Erythroblast (primary cell): ENCODE measurements around the gene PRSS58.
A peak's percentile ranks its signal among the peaks of the same experiment; 100 is the strongest.

Source experiments
- DNase-seq, 2 experiments: peaks; one replicate each; lab custom pipeline; 2025; lab: John Stamatoyannopoulos, UW
- GATA1 ChIP-seq: IDR thresholded peaks from 2 replicates; pipeline ENCODE4 v1.6.1; 2011; ENCODE audit warnings: low read depth, mild to moderate bottlenecking, control low read depth, low read length, moderate library complexity
- POLR2A ChIP-seq: IDR thresholded peaks from 2 replicates; pipeline ENCODE4 v1.6.1; 2011; ENCODE audit warnings: mild to moderate bottlenecking, low read length

Gene PRSS58

GRCh38 chr7:142250705-142251104, 7.2 kb downstream of the PRSS58 start:
- DNase-seq: no peak
- no peak for TF ChIP-seq POLR2A
- TF ChIP-seq GATA1: no peak

GRCh38 chr7:142249918-142250317, 7.9 kb downstream of the PRSS58 start:
- DNase-seq: no peak
- TF ChIP-seq GATA1: no peak
- TF ChIP-seq POLR2A: no peak

- no peak for TF ChIP-seq GATA1
- TF ChIP-seq POLR2A: no peak
- no peak for DNase-seq
These were observed 9.4 kb downstream of the PRSS58 start for GRCh38 chr7:142248166-142249160.

- no peak for TF ChIP-seq POLR2A
- no peak for TF ChIP-seq GATA1
- DNase-seq: no peak
These were observed 14.0 kb downstream of the PRSS58 start for GRCh38 chr7:142243823-142244222.

GRCh38 chr7:142240546-142240945, 17.3 kb downstream of the PRSS58 start:
- TF ChIP-seq GATA1 (no peak), POLR2A (no peak)
- no peak for DNase-seq

GRCh38 chr7:142231716-142232115, 26.1 kb downstream of the PRSS58 start:
- peak; percentile 16 to 29 for DNase-seq

GRCh38 chr7:142228537-142229104, 29.2 kb downstream of the PRSS58 start:
- TF ChIP-seq POLR2A (no peak), GATA1 (no peak)
- no peak for DNase-seq

More at GRCh38 chr7:142231716-142232115, 26.1 kb downstream of the PRSS58 start:
- TF ChIP-seq POLR2A (no peak), GATA1 (no peak)
